ENCODE measurements around the gene SSH2.
"Not testable (repeated sequence)": the region's sequence is repeated elsewhere in the genome, so short reads cannot be mapped to it uniquely, and the experiment has no call there.

SSH2 gene

GRCh38 chr17:29667969-29668368, 262.1 kb downstream of the SSH2 start:
- DNase-seq (ENCODE audit: low read depth in 2 of 3, low spot score in 2 of 3), result no peak

GRCh38 chr17:29665481-29665810, 264.6 kb downstream of the SSH2 start:
- DNase-seq (ENCODE audit: low read depth in 2 of 3, low spot score in 2 of 3), result no peak

GRCh38 chr17:29664743-29665480, 265.1 kb downstream of the SSH2 start:
- no peak for DNase-seq (ENCODE audit: low read depth in 2 of 3, low spot score in 2 of 3)

GRCh38 chr17:29663155-29663554, 266.9 kb downstream of the SSH2 start:
- no peak for DNase-seq (ENCODE audit: low read depth in 2 of 3, low spot score in 2 of 3)

GRCh38 chr17:29661213-29661612, 268.8 kb downstream of the SSH2 start:
- DNase-seq (ENCODE audit: low read depth in 2 of 3, low spot score in 2 of 3), result no peak

GRCh38 chr17:29659155-29659554, 270.9 kb downstream of the SSH2 start:
- DNase-seq (ENCODE audit: low read depth in 2 of 3, low spot score in 2 of 3), result no peak

- no peak for DNase-seq (ENCODE audit: low read depth in 2 of 3, low spot score in 2 of 3)
Measured at GRCh38 chr17:29655323-29655722, 274.7 kb downstream of the SSH2 start.

- no peak for DNase-seq (ENCODE audit: low read depth in 2 of 3, low spot score in 2 of 3)
Measured at GRCh38 chr17:29653995-29654714, 275.9 kb downstream of the SSH2 start.

- no peak for DNase-seq (ENCODE audit: low read depth in 2 of 3, low spot score in 2 of 3)
Measured at GRCh38 chr17:29652976-29653375, 277.1 kb downstream of the SSH2 start.

GRCh38 chr17:29651913-29652312, 278.1 kb downstream of the SSH2 start:
- DNase-seq (ENCODE audit: low read depth in 2 of 3, low spot score in 2 of 3), result not testable (repeated sequence)

- no peak for DNase-seq (ENCODE audit: low read depth in 2 of 3, low spot score in 2 of 3)
Measured at GRCh38 chr17:29650396-29650795, 279.6 kb downstream of the SSH2 start.

- no peak for DNase-seq (ENCODE audit: low read depth in 2 of 3, low spot score in 2 of 3)
Measured at GRCh38 chr17:29649359-29649758, 280.7 kb downstream of the SSH2 start.

GRCh38 chr17:29648005-29648404, 282.0 kb downstream of the SSH2 start:
- no peak for DNase-seq (ENCODE audit: low read depth in 2 of 3, low spot score in 2 of 3)

GRCh38 chr17:29645515-29646051, 284.4 kb downstream of the SSH2 start:
- DNase-seq (ENCODE audit: low read depth in 2 of 3, low spot score in 2 of 3), result no peak

- no peak for DNase-seq (ENCODE audit: low read depth in 2 of 3, low spot score in 2 of 3)
Measured at GRCh38 chr17:29643817-29644160, 286.2 kb downstream of the SSH2 start.

GRCh38 chr17:29642171-29642611, 287.8 kb downstream of the SSH2 start:
- DNase-seq (ENCODE audit: low read depth in 2 of 3, low spot score in 2 of 3), result no peak

GRCh38 chr17:29640981-29641642, 288.9 kb downstream of the SSH2 start:
- DNase-seq (ENCODE audit: low read depth in 2 of 3, low spot score in 2 of 3), result no peak

- no peak for DNase-seq (ENCODE audit: low read depth in 2 of 3, low spot score in 2 of 3)
Measured at GRCh38 chr17:29640413-29640812, 289.6 kb downstream of the SSH2 start.

GRCh38 chr17:29633886-29634285, 296.1 kb downstream of the SSH2 start:
- DNase-seq (ENCODE audit: low read depth in 2 of 3, low spot score in 2 of 3), result no peak

- DNase-seq (ENCODE audit: low read depth in 2 of 3, low spot score in 2 of 3), result no peak
Measured at GRCh38 chr17:29630630-29631193, 299.3 kb downstream of the SSH2 start.

- no peak for DNase-seq (ENCODE audit: low read depth in 2 of 3, low spot score in 2 of 3)
Measured at GRCh38 chr17:29629839-29630238, 300.2 kb downstream of the SSH2 start.

- DNase-seq (ENCODE audit: low read depth in 2 of 3, low spot score in 2 of 3), result no peak
Measured at GRCh38 chr17:29628644-29629043, 301.4 kb downstream of the SSH2 start.
